HG02798 (cell line): ENCODE results near the gene THBS2.

Experiments
- ATAC-seq: cut with Tn5 transposase; IDR thresholded peaks from one replicate; pipeline ENCODE4 v1.9.1; 2021; ENCODE audit warnings: mild to moderate bottlenecking; ENCODE audit not compliant: unreplicated experiment, poor library complexity

The THBS2 gene

GRCh38 chr6:169251822-169252504 is 1.7 kb downstream of the THBS2 start:
- ATAC-seq: no peak

GRCh38 chr6:169251371-169251802 is 2.3 kb downstream of the THBS2 start:
- no peak for ATAC-seq

GRCh38 chr6:169250660-169251059 is 3.0 kb downstream of the THBS2 start:
- no peak for ATAC-seq

GRCh38 chr6:169249057-169249456 is 4.6 kb downstream of the THBS2 start:
- ATAC-seq: no peak

GRCh38 chr6:169248521-169248971 is 5.1 kb downstream of the THBS2 start:
- ATAC-seq: no peak

- ATAC-seq: no peak
Observed at GRCh38 chr6:169247991-169248390, 5.7 kb downstream of the THBS2 start.

GRCh38 chr6:169247419-169247818 is 6.2 kb downstream of the THBS2 start:
- ATAC-seq: no peak

GRCh38 chr6:169246445-169246844 is 7.2 kb downstream of the THBS2 start:
- ATAC-seq: no peak

- no peak for ATAC-seq
Observed at GRCh38 chr6:169244684-169245383, 8.8 kb downstream of the THBS2 start.

GRCh38 chr6:169243661-169244060 is 10.0 kb downstream of the THBS2 start:
- no peak for ATAC-seq

GRCh38 chr6:169243186-169243585 is 10.5 kb downstream of the THBS2 start:
- no peak for ATAC-seq

- ATAC-seq: no peak
Observed at GRCh38 chr6:169241688-169242350, 11.8 kb downstream of the THBS2 start.

- ATAC-seq: no peak
Observed at GRCh38 chr6:169240591-169241390, 12.9 kb downstream of the THBS2 start.

- ATAC-seq: no peak
Observed at GRCh38 chr6:169240125-169240524, 13.5 kb downstream of the THBS2 start.

GRCh38 chr6:169239181-169239580 is 14.5 kb downstream of the THBS2 start:
- ATAC-seq: no peak

- ATAC-seq: no peak
Observed at GRCh38 chr6:169238766-169239165, 14.9 kb downstream of the THBS2 start.

GRCh38 chr6:169237496-169238134 is 16.0 kb downstream of the THBS2 start:
- no peak for ATAC-seq

- ATAC-seq: no peak
Observed at GRCh38 chr6:169236988-169237387, 16.7 kb downstream of the THBS2 start.

- ATAC-seq: no peak
Observed at GRCh38 chr6:169236545-169236944, 17.1 kb downstream of the THBS2 start.

GRCh38 chr6:169235286-169235685 is 18.4 kb downstream of the THBS2 start:
- ATAC-seq: no peak
